SK-N-MC (cell line): ENCODE data around the gene KIF19.

Experiments
- EZH2 ChIP-seq: fragments of 200-600 bp; sonication (generic); IDR thresholded peaks from one replicate; pipeline ENCODE4 v1.6.1; 2017; ENCODE audit warnings: antibody characterized with exemption
- FOXP2 ChIP-seq: optimal IDR thresholded peaks from 2 replicates; pipeline ENCODE3; 2011; ENCODE audit warnings: mild to moderate bottlenecking, moderate library complexity; ENCODE audit not compliant: insufficient read depth; ENCODE audit errors: extremely low read length, control extremely low read depth
- POLR2AphosphoS5 ChIP-seq: IDR thresholded peaks from 2 replicates; pipeline ENCODE4 v1.6.1; 2012; ENCODE audit warnings: mild to moderate bottlenecking, low read depth, low read length, borderline replicate concordance

- TF ChIP-seq POLR2AphosphoS5, result no peak
- TF ChIP-seq EZH2, result no peak
- TF ChIP-seq FOXP2, result no peak
These were observed 77.6 kb downstream of the KIF19 start for GRCh38 chr17:74403512-74404137.
